Epithelial cell of esophagus (primary cell): ENCODE results near the gene P4HB.

Experiments
- DNase-seq: peaks from one replicate; pipeline ENCODE4 v3.0.0; 2010; ENCODE audit warnings: low read depth
- H3K4me3 ChIP-seq: 2 replicates; pipeline ENCODE4 v1.5.1; 2011; ENCODE audit warnings: mild to moderate bottlenecking, low read length, control low read depth
- TF ChIP-seq, protein P1 (sequence below): IDR thresholded peaks from 2 replicates; pipeline ENCODE4 v1.5.1; 2011; ENCODE audit warnings: low read depth, mild to moderate bottlenecking, low read length, control low read depth, inconsistent platforms; ENCODE audit not compliant: insufficient read depth; ENCODE audit errors: missing control alignments

Gene P4HB

DNA sequence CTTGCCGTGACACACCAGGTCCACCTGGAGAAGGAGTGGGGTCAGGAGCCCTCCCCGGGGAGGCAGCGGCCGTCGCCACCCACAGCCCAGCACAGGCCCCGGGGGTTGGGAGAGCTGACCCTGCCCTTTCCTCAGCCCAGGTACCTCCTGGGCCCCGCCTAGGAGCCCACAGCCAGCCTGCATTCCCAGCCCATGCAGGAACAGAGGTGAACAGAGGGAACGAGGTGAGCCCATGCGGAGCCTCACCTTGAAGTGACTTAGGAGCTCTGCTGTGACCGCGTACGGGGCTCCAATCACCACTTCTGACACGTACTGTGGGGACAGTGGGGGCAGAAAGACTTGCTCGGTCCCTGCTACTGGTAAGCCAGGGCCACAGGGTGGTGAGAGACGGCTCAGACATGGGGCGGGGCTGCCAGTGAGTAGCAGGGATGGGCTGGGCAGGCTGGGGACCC lies 45.1 kb upstream of the P4HB start:
- TF ChIP-seq, protein P1, sequence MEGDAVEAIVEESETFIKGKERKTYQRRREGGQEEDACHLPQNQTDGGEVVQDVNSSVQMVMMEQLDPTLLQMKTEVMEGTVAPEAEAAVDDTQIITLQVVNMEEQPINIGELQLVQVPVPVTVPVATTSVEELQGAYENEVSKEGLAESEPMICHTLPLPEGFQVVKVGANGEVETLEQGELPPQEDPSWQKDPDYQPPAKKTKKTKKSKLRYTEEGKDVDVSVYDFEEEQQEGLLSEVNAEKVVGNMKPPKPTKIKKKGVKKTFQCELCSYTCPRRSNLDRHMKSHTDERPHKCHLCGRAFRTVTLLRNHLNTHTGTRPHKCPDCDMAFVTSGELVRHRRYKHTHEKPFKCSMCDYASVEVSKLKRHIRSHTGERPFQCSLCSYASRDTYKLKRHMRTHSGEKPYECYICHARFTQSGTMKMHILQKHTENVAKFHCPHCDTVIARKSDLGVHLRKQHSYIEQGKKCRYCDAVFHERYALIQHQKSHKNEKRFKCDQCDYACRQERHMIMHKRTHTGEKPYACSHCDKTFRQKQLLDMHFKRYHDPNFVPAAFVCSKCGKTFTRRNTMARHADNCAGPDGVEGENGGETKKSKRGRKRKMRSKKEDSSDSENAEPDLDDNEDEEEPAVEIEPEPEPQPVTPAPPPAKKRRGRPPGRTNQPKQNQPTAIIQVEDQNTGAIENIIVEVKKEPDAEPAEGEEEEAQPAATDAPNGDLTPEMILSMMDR: no peak
- H3K4me3 ChIP-seq: no peak overlapping the region
- DNase-seq: no peak

DNA sequence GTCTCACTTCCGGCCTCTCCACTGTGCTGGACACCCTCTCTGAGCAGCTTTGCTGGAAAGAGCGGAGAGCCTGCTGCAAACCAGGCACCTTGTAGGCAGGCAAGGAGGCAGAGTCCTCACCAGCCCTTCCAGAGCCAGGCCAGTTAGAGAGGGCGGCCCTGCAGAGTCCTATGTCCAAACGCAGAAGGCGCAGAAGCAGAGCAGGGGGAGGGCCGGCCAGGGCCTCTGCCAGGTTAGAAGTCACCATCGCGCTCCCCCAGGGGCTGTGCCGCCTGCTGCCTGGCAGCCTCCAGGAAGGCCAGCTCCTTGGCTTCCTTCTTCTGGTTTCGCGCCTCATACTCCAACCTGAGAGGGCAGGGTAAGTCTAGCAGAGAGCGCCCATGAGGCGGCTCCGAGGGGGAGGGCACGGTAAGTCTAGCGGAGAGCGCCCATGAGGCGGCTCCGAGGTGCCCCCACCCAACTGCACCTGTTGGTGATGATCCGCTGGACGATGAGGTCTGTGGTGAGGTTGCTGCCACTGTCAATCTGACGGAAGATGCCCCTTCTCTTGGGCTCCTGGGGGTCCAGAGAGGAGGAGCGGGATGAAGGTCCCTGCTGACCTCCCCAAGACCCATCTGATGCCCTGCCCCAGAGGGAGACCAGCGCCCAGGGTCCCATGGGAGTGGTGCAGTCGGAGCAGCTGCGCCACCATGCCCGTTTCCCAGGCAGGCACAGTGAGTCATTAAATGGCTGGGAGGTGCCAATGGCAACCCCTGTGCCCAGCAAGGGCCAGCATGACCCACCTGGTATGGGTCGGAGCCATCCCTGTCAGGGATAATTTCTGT lies 44.5 kb upstream of the P4HB start:
- TF ChIP-seq, protein P1: no peak
- H3K4me3 ChIP-seq: no peak overlapping the region
- no peak for DNase-seq

DNA sequence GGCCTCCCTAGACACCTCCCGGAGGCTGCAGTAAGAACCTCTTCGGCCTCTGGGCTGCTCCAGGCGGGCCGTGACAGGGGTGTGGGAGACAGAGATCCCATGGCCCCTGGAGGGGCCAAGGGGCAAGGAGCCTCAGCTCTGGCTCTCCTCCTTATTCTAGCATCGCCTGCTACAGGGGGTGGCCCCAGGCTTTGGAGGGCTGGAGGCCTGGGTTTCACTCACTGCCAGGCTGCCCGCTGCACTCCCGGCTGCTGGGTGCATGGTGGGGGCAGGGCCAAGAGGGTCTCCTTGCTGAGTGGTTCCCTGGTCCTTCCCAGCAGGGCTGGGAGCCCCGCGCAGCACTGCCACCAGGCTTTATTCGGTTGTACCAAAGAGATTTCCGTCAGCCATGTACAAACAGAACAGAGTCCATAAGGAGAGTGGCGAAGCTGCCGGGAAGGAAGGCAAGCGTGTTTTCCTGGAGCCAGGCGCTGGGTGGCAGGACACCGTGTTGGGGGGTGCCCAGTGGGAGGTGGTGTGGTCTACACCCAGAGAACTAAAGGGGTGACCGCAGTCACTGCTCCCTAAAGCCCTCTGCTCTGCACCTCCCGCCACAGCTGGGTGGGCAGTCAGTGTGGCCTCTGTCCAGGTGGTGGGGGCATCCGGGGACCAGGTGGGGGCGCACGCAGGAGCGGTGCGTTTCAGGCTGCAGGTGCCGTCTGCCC lies 43.7 kb upstream of the P4HB start:
- TF ChIP-seq, protein P1: no peak
- H3K4me3 ChIP-seq: no peak overlapping the region
- DNase-seq: no peak

DNA sequence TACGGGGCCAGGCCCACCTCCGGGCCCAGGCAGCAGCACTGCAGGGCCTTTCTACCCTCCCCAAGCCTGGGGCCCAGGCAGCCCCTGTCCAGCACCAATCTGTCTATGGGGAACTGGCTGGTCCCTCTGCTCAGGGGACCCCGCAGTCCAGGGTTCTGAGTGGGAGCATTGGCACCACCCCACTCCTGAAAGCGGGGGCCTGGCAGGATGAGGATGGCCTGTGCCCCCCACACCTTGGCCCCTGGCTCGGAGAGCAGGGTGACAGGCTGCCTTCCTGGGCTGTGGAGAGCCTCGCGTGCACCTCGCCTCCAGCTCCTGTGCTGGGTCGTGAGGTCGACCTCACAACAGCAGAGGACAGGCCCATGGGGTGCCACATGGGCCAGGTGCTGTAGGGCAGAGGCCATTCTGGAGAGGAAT lies 43.1 kb upstream of the P4HB start:
- no peak for DNase-seq
- TF ChIP-seq, protein P1: no peak
- no peak overlapping the region for H3K4me3 ChIP-seq

DNA sequence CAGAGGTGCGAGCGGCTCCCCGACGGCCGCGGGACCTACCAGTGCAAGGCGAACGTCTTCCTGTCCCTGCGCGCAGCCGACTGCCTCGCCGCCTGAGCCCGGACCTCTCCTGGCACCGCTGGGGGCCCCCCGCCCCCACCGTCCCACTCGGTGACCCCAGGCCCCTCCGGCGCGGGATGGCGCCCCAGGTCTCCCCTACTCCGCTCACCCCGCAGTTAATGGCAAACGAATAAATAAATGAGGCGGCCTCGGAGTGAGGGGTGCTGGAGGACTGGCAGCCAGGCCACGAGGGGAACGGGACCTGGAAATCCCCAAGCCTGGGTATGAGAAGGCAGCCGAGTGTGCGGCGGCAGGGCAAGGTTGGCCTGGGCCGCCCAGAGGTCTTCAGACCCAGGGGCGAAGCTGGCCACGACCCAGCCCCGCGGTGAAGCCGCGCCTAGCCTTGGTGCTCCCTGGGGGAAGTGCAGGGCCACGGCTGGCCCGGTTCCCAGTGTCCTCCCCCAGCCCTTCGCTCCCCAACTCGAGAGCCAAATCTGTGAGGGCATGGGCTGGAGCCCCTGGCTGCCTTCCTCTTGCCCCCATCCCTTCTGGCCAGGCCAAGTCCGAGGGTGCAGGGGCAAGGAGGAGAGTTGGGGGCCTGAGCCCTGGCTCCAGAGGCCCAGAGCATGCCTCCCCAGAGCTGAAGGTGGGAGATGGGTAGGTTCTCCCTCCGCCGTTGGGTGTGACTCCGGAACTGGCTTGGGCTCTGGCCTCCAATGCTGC lies 42.5 kb upstream of the P4HB start:
- TF ChIP-seq, protein P1: no peak
- no peak overlapping the region for H3K4me3 ChIP-seq
- no peak for DNase-seq

DNA sequence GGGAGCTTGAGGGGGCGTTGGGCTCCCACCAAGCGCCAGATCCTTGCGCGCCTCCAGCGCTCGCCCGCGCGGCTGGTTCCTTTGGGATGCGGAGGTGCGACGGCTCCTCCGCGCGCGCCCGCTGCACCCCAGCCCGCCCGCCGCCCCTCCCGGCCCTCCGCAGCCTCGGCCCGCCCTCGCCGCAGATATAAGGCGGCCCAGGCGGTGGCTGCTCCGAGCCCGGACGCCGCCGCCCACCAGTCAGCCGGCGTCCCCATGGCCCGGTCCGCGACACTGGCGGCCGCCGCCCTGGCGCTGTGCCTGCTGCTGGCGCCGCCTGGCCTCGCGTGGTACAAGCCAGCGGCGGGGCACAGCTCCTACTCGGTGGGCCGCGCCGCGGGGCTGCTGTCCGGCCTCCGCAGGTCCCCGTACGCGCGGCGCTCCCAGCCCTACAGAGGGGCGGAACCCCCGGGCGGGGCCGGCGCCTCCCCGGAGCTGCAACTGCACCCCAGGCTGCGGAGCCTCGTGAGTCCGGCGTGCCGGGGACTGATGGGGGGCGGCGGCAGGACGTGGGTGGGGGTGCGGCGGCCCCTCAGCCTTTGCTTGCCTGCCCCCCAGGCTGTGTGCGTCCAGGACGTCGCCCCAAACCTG lies 41.8 kb upstream of the P4HB start, which contains the start of gene NPB:
Gene NPB (plus strand): TSS at position 216 of the 630 bp plus-strand sequence. CDS start 40 bp downstream, at position 256.
- no peak within 1 kb of the TSS for H3K4me3 ChIP-seq
- TF ChIP-seq, protein P1: no peak
- DNase-seq: no peak
